Activated CD4-positive, alpha-beta T cell treated with anti-CD3 and anti-CD28 coated beads, Interleukin-2, amount 50 U/mL, for 24 hours (primary cell): ENCODE measurements around the gene ADIRF.
"Not testable (repeated sequence)": the region's sequence is repeated elsewhere in the genome, so short reads cannot be mapped to it uniquely, and the experiment has no call there.

ENCODE experiments used
- DNase-seq, 2 donors: peaks; one replicate each; pipeline ENCODE4 v3.0.0-alpha.2; 2020; ENCODE audit warnings: low read depth in 1 of 2, low spot score in 1 of 2

ADIRF gene

GRCh38 chr10:87020056-87020455 is 51.8 kb downstream of the ADIRF start, which contains the start of gene FAM25A:
FAM25A (plus strand) TSS chr10:87020294; CDS start chr10:87020325, 31 bp downstream.
- not testable (repeated sequence) for DNase-seq
